Psoas muscle (tissue), 8 donors: ENCODE data around the gene NINL. TPM values are rescaled to one million over a fixed set of nuclear protein-coding genes. Genes with fewer than 3 reads are reported as not detected.

ENCODE experiments used
- ATAC-seq, 4 donors: fragments of 200-7000 bp; cut with Tn5 transposase; one replicate each; pipeline ENCODE4 v1.9.1; 2020; ENCODE audit warnings: moderate library complexity in 3 of 4, mild to moderate bottlenecking in 2 of 4
- DNase-seq, 2 donors: peaks; one replicate each; pipeline ENCODE4 v3.0.0-alpha.2; 2020
- H3K27ac ChIP-seq: fragments of 200-600 bp; one replicate; pipeline ENCODE4 v1.8.0; 2022
- H3K27me3 ChIP-seq, 3 donors: fragments of 200-600 bp in 1 of 3; one replicate each; pipeline versions ENCODE4 v1.6.1 to v1.8.0; 2013 to 2022; ENCODE audit warnings: low read length in 2 of 3, mild to moderate bottlenecking in 2 of 3, moderate library complexity in 1 of 3; ENCODE audit not compliant: insufficient read depth in 3 of 3
- H3K36me3 ChIP-seq, 2 donors: fragments of 200-600 bp in 1 of 2; one replicate each; pipeline versions ENCODE4 v1.6.1 to v1.8.0; 2013 to 2022; ENCODE audit warnings: low read depth in 1 of 2, mild to moderate bottlenecking in 1 of 2, moderate library complexity in 1 of 2; ENCODE audit not compliant: insufficient read depth in 1 of 2
- H3K4me1 ChIP-seq: fragments of 200-600 bp; one replicate; pipeline ENCODE4 v1.8.0; 2022
- H3K4me3 ChIP-seq: fragments of 200-600 bp; one replicate; pipeline ENCODE4 v1.8.0; 2022; ENCODE audit warnings: mild to moderate bottlenecking
- H3K9me3 ChIP-seq: fragments of 200-600 bp; one replicate; pipeline ENCODE4 v1.8.0; 2022
- CTCF ChIP-seq: fragments of 200-600 bp; IDR thresholded peaks from one replicate; pipeline ENCODE4 v1.8.0; 2022; ENCODE audit warnings: antibody characterized with exemption
- WGBS, 3 donors: extraction: QIAGEN DNeasy Blood & Tissue Kit; methylation state at CpG; one replicate each; pipeline versions ENCODE4 v1.1.6 to v1.1.7; 2013; 5-methylcytosine and 5-hydroxymethylcytosine counted together
- intact Hi-C, 2 donors: fragments of 100-400 bp; cut with DNase I; formaldehyde crosslinking; loops; one replicate each; pipeline versions ENCODE4 v1.11.0 to v1.14.2; 2022
- polyA plus RNA-seq, 3 donors: library from polyadenylated mRNA; stranded (reverse); fragments of 200-250 nt; gene quantifications; one replicate each; pipeline ENCODE4 v1.2.3, GENCODE V29; 2013
- total RNA-seq, 4 donors: library from RNA; stranded (reverse); fragmentation: NEBNext Ultra II Directional in 2 of 4; extraction: Animal tissue kit (Norgen Biotek cat#: 25700) in 2 of 4; gene quantifications; one replicate each; pipeline versions ENCODE4 v1.2.1 to v1.2.4, GENCODE V29; 2021 to 2023
- donor health status: healthy with polysubstance abuse.
- donor health status: DM: no; HTN: no; CAD: no; lungs with moderate emphysema.
- donor health status: Bipolar disorder and iron deficiency.
- donor health status: healthy.
- donor health status: DM: yes; HTN: yes; CAD: no.
- donor health status: DM: no; HTN: no; CAD: no.
- donor health status: DM: no; HTN: no; CAD: no.
- donor health status: DM: yes; HTN: yes; CAD: no.

The NINL gene
- total and polyA plus RNA-seq, 7 donors: 0.22 to 1.3 (median 0.42) TPM

- no peak for TF ChIP-seq CTCF
- H3K9me3 ChIP-seq: no peaks in the 10 kb centered on the region
- no peaks in the 10 kb centered on the region for H3K27me3 ChIP-seq
- H3K4me3 ChIP-seq: no peak overlapping the region
- no peak for ATAC-seq
- no peak overlapping the region for H3K27ac ChIP-seq
- 94 to 97% (median 94%) methylated on average over 15 of the region's 15 CpGs for WGBS, 3 donors
- peaks cover 0 to 15% of the 10 kb centered on the region in 2 donors for H3K36me3 ChIP-seq
- intact Hi-C loops: no loop called here
- H3K4me1 ChIP-seq: no peaks in the 10 kb centered on the region
- no peak for DNase-seq
Observed at GRCh38 chr20:25454153-25454900, 131.0 kb downstream of the NINL start.

DNA sequence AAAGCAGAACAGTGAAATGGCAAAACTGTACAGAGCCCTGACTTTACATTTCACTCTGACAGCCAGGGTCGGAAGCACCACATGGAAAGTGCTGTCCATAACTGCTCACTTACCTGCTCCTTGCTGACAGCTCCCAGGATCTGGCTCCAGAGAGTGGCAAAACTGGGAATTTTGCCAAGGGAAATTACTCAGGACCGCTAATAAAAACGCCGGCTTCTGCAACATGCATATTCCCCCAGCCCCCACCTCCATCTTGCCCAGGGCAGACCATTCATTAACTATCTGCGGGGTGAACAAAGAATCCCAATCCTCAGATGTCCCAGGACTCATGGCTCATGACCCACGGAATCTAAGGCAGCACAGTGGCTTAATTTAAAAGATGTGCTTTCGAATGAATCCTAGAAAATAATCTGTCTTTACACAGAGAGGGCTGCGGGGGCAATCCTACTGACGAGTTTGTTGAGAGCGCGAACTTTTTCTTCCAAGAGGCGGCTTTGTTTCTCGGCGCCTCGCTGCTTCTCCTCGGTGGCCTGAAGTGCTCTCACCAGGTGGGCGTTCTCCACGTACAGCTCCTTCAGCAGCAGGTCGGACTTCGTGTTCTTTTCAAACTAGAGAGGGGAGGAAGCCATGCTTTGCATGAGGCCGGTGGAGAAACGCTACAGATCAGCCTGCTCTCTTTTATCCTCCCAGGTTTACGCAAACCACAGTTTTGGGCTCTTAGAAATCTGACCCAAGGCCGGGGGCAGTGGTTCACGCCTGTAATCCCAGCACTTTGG, 132.1 kb downstream of the NINL start:
- no peak for TF ChIP-seq CTCF
- no peak for ATAC-seq
- intact Hi-C loops: no loop called here
- Histone ChIP-seq H3K27me3 (no peaks in the 10 kb centered on the region), H3K4me3 (no peak overlapping the region), H3K27ac (no peak overlapping the region), H3K36me3 (peaks cover 0 to 15% of the 10 kb centered on the region in 2 donors), H3K4me1 (no peaks in the 10 kb centered on the region), H3K9me3 (no peaks in the 10 kb centered on the region)
- WGBS, 3 donors: 79 to 85% (median 84%) methylated on average over 25 of the region's 25 CpGs
- DNase-seq: no peak

DNA sequence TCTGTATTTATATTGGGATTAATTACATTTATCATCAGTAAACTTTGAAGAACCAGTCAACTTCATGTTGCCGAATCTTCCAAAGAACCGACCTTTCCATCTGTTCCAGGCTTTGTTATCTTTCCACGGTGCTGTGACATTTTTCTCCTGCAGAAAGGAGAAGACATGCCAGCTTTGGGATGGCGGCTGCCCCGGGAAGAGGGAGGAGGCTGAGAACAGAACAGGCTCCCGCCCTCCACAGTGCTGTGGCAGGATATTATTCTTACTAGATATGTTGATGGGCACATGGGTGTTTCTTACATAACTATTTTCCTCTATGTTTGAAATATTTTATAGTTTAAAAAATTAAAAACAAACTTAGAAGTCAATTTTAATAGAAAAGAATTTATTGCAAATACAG, 133.0 kb downstream of the NINL start:
- no peak for ATAC-seq
- Histone ChIP-seq H3K9me3 (no peaks in the 10 kb centered on the region), H3K4me3 (no peak overlapping the region), H3K27ac (no peak overlapping the region), H3K27me3 (no peaks in the 10 kb centered on the region), H3K36me3 (peaks cover 0 to 15% of the 10 kb centered on the region in 2 donors), H3K4me1 (no peaks in the 10 kb centered on the region)
- no peak for TF ChIP-seq CTCF
- intact Hi-C loops: no loop called here
- 77 to 81% (median 80%) methylated on average over 6 of the region's 6 CpGs for WGBS, 3 donors
- DNase-seq: no peak

DNA sequence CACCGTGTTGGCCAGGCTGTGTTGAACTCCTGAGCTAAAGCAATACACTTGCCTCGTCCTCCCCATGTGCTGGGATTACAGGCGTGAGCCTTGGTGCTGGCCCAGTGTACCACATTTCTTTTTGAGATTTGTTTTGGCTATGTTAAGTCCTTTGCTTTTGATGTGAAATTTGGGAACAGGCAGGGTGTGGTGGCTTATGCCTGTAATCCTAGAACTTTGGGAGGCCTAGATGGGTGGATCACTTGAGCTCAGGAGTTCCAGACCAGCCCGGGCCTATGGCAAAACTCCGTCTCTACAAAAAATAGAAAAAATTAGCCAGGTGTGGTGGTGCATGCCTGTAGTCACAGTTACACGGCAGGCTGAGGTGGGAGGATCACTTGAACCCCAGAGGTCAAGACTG, 137.7 kb downstream of the NINL start:
- Histone ChIP-seq H3K27ac (no peak overlapping the region), H3K9me3 (no peaks in the 10 kb centered on the region), H3K4me3 (no peak overlapping the region), H3K36me3 (peaks cover 0 to 5% of the 10 kb centered on the region in 2 donors), H3K4me1 (no peaks in the 10 kb centered on the region), H3K27me3 (no peaks in the 10 kb centered on the region)
- DNase-seq (no peak), ATAC-seq (no peak)
- WGBS, 3 donors: 87 to 97% (median 91%) methylated on average over 6 of the region's 6 CpGs
- TF ChIP-seq CTCF: no peak
- intact Hi-C loops: no loop called here
